Measurements from ENCODE around the gene MYBPH.

GRCh38 chr1:203188686-203189232, 13.1 kb upstream of the MYBPH start:
- TF ChIP-seq CTCF (IDR thresholded peaks at IDR 0.05), result no peak
- no peak for TF ChIP-seq EZH2 (IDR thresholded peaks at IDR 0.05; ENCODE audit: borderline replicate concordance, insufficient read depth, low read depth, low read length, poor library complexity, severe bottlenecking)

Data from B cell (primary cell).